Thyroid gland (tissue), 4 donors: Measurements from ENCODE around the gene TCP11L1. TPM values are rescaled to one million over a fixed set of nuclear protein-coding genes. Genes with fewer than 3 reads are reported as not detected.
"Not testable (repeated sequence)": the region's sequence is repeated elsewhere in the genome, so short reads cannot be mapped to it uniquely, and the experiment has no call there.

Experiments used
- DNase-seq, 2 donors: peaks; one replicate each; pipeline ENCODE4 v3.0.0-alpha.2; 2019
- H3K27ac ChIP-seq, 3 donors: fragments of 200-600 bp; sonication (generic); 1 replicate in 2 of 3; 2 replicates in 1 of 3; pipeline ENCODE4 v1.5.1; 2016 to 2019; ENCODE audit warnings: mild to moderate bottlenecking in 1 of 3, moderate library complexity in 1 of 3
- H3K27me3 ChIP-seq: fragments of 200-600 bp; sonication (generic); one replicate; pipeline ENCODE4 v1.5.1; 2019
- H3K36me3 ChIP-seq, 2 donors: fragments of 200-600 bp; sonication (generic); one replicate each; pipeline ENCODE4 v1.5.1; 2016 to 2019
- H3K4me1 ChIP-seq, 2 donors: fragments of 200-600 bp; sonication (generic); one replicate each; pipeline ENCODE4 v1.5.1; 2017 to 2019
- H3K4me3 ChIP-seq, 3 donors: fragments of 200-600 bp; sonication (generic); replicated peaks in 1 of 3; 1 replicate in 2 of 3; 2 replicates in 1 of 3; pipeline ENCODE4 v1.5.1; 2016; ENCODE audit warnings: mild to moderate bottlenecking in 1 of 3
- H3K9me3 ChIP-seq: fragments of 200-600 bp; sonication (generic); one replicate; pipeline ENCODE4 v1.5.1; 2017
- POLR2A ChIP-seq, 2 donors: fragments of 450-650 bp; IDR thresholded peaks; one replicate each; pipeline ENCODE4 v1.6.1; 2017; ENCODE audit warnings: antibody characterized with exemption in 2 of 2, mild to moderate bottlenecking in 2 of 2, moderate library complexity in 1 of 2
- WGBS, 2 donors: methylation state at CpG; one replicate each; pipeline ENCODE4 v1.1.5; 2017; 5-methylcytosine and 5-hydroxymethylcytosine counted together
- intact Hi-C: fragments of 100-400 bp; cut with DNase I; formaldehyde crosslinking; loops from one replicate; pipeline ENCODE4 v1.15.1; 2023
- total RNA-seq, 4 donors: library from RNA; depleted of rRNA; stranded (reverse); fragments of >200 nt; gene quantifications; one replicate each; pipeline ENCODE4 v1.2.3, GENCODE V29; 2016
- TF ChIP-seq, protein P1 (sequence below), 6 experiments: fragments of 200-600 bp in 3 of 6; fragments of 450-650 bp in 3 of 6; sonication (generic) in 3 of 6; IDR thresholded peaks; one replicate each; pipeline ENCODE4 v1.5.1; 2016 to 2019; ENCODE audit warnings: antibody characterized with exemption in 6 of 6, mild to moderate bottlenecking in 2 of 6, inconsistent platforms in 1 of 6, moderate library complexity in 1 of 6

The TCP11L1 gene
- total RNA-seq, 4 donors from 2014 or later, result 11.9 to 19.5 (median 17.2) TPM

DNA sequence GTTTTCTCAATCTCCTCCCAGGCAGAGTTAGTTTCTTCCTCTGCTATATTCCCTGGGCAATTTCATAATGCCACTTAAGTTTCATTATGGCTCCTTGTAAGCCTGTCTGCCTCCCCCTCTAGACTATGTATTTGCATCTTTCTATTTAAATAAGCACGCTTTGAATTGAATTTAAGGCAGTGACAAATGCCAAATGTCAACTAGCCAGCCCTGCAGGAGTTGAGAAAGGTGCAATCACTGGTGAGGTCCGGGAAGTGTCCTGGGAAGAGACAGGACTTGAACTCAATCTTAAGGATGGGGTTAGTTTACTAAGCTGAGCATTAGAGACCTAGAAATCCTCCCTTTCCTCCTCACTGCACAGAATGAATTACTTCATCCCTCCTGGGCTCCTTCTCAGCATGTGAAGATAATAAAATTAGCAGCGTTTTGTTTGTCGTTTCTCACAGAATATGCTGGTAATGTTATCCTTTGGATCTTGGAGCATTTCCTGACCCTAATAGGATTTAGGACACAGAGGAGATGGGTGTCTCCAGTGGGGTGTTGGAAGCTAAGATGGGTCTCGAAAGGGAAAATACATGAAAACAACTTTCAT is 1.6 kb downstream of the TCP11L1 start:
- Histone ChIP-seq H3K27ac (no peak overlapping the region), H3K4me3 (no peak overlapping the region), H3K27me3 (no peaks in the 10 kb centered on the region), H3K9me3 (no peaks in the 10 kb centered on the region), H3K36me3 (peaks cover 0 to 4% of the 10 kb centered on the region in 2 donors), H3K4me1 (peaks cover 0 to 7% of the 10 kb centered on the region in 2 donors)
- DNase-seq, result no peak
- 81 to 85% methylated on average over 5 of the region's 5 CpGs for WGBS, 2 donors
- intact Hi-C loops, result no loop called here
- TF ChIP-seq POLR2A (IDR thresholded peaks at IDR 0.05), result no peak
- TF ChIP-seq, protein P1, sequence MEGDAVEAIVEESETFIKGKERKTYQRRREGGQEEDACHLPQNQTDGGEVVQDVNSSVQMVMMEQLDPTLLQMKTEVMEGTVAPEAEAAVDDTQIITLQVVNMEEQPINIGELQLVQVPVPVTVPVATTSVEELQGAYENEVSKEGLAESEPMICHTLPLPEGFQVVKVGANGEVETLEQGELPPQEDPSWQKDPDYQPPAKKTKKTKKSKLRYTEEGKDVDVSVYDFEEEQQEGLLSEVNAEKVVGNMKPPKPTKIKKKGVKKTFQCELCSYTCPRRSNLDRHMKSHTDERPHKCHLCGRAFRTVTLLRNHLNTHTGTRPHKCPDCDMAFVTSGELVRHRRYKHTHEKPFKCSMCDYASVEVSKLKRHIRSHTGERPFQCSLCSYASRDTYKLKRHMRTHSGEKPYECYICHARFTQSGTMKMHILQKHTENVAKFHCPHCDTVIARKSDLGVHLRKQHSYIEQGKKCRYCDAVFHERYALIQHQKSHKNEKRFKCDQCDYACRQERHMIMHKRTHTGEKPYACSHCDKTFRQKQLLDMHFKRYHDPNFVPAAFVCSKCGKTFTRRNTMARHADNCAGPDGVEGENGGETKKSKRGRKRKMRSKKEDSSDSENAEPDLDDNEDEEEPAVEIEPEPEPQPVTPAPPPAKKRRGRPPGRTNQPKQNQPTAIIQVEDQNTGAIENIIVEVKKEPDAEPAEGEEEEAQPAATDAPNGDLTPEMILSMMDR (IDR thresholded peaks at IDR 0.05), result no peak

DNA sequence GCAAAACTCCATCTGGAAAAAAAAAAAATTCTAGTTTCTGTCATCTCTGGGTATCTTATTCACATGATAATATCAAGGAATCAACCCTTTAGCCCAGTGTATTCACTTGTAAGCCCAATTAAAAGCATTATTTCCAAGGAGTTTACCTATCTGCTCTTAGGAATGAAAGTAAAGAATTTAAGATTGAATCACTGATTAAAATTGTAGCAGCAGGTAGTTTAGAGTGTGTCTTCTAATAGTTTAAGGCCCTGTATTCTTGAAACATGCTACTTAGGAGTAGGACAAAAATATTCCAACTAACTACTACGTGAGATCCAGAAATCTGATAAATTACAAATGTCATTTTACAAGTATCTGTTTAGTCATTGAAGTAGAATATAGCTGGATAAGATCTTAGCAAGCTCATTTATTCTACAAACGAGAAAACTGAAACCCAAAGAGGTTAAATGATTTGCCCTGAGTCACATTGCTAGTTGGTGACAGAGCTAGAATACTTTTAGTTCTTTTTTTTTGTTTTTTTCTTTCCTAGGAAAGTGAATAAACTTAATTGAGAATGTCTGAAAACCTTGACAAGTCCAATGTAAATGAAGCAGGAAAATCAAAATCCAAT is 4.0 kb downstream of the TCP11L1 start:
- Histone ChIP-seq H3K27me3 (no peaks in the 10 kb centered on the region), H3K9me3 (no peaks in the 10 kb centered on the region), H3K27ac (no peak overlapping the region), H3K4me3 (no peak overlapping the region), H3K4me1 (peaks cover 0 to 7% of the 10 kb centered on the region in 2 donors), H3K36me3 (peaks cover 0 to 4% of the 10 kb centered on the region in 2 donors)
- intact Hi-C loops, result no loop called here
- DNase-seq, result no peak
- TF ChIP-seq POLR2A (IDR thresholded peaks at IDR 0.05), result no peak
- TF ChIP-seq, protein P1 (IDR thresholded peaks at IDR 0.05), result no peak
- 86 to 93% methylated on average over 2 of the region's 2 CpGs for WGBS, 2 donors

DNA sequence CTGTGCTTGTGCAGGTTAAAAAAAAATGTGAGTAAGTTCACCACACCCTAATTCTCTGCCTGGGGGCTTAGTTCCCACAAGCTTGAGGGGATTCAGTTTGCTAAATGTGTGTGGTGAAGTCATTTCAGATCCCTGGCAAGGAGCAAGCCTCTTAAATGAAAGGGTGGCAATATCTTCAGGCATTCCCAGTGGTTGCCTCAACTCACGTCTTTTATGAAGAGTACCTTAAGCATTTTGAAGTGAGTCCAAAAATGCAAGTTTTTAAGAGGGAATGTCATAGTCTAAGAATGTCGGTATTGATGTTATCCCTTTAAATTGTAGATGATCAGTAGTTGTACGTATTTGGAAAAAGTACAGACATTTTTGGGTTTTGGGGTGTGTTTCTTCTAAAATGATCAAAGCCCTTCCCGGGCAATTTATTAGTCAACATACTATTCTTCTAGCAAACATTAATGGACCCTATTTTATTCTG is 4.9 kb downstream of the TCP11L1 start:
- 94 to 98% methylated on average over 4 of the region's 4 CpGs for WGBS, 2 donors
- peaks cover 0 to 7% of the 10 kb centered on the region in 2 donors for H3K4me1 ChIP-seq
- TF ChIP-seq, protein P1 (IDR thresholded peaks at IDR 0.05), result no peak
- no peak for TF ChIP-seq POLR2A (IDR thresholded peaks at IDR 0.05)
- peaks cover 0 to 4% of the 10 kb centered on the region in 2 donors for H3K36me3 ChIP-seq
- no peak overlapping the region for H3K4me3 ChIP-seq
- H3K27me3 ChIP-seq, result no peaks in the 10 kb centered on the region
- H3K9me3 ChIP-seq, result no peaks in the 10 kb centered on the region
- intact Hi-C loops, result no loop called here
- no peak for DNase-seq
- no peak overlapping the region for H3K27ac ChIP-seq

DNA sequence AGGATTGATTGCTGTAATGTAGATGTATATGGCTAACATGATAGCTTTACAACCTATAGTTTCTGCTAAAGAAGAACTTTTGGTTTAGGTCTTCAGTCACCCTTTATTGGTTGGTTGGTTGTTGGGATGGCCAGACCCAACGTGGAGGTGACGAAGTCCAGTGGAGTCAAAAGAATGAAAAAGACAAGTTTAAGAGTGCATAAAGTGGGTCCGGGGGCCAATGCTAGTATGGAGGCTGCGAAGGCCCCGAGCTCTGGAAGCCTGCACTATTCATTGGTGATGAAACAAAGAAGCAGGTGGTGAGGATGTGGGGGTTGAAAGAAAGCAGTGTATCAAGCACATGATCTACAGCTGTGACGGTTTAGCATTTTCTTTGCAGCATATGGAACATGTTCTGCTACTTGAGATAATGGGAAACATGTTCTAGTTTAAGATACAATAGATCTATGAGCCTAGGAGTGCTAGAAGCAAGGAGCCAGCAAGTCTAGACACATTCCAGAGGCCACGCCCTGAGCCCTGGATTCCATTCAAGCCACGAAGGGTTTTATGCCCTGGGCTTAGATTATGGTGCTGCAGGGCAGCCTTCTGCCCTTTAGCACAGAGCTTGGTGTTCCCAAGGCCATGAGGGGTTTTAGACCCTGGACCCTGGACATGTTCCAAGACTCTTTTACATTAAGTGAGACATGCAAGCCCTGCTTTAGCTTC is 6.3 kb downstream of the TCP11L1 start:
- H3K4me1 ChIP-seq, result no peaks in the 10 kb centered on the region
- H3K36me3 ChIP-seq, result peaks cover 0 to 4% of the 10 kb centered on the region in 2 donors
- intact Hi-C loops, result no loop called here
- 89 to 92% methylated on average over 8 of the region's 8 CpGs for WGBS, 2 donors
- no peak overlapping the region for H3K27ac ChIP-seq
- no peak for TF ChIP-seq POLR2A (IDR thresholded peaks at IDR 0.05)
- TF ChIP-seq, protein P1 (IDR thresholded peaks at IDR 0.05), result no peak
- no peaks in the 10 kb centered on the region for H3K9me3 ChIP-seq
- DNase-seq, result peak in 1 of 2 donors; percentile 13
- no peak overlapping the region for H3K4me3 ChIP-seq
- no peaks in the 10 kb centered on the region for H3K27me3 ChIP-seq

DNA sequence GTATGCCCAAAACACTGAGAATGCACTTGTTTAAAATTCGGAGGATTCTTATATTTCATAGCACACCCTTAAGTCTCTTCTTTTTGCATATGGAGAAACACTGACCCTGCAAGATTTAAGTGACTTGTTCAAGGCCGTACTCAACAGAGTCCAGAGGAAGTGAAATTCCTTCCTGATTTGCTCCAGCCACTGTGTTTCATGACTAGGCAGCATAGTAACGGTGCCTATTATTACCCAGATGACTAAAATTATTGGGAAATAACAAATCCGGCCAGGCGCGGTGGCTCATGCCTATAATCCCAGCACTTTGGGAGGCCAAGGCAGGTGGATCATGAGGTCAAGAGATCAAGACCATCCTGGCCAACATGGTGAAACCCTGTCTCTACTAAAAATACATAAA is 9.3 kb downstream of the TCP11L1 start:
- intact Hi-C loops, H3K4me1 ChIP-seq, H3K27me3 ChIP-seq, H3K9me3 ChIP-seq, DNase-seq, H3K4me3 ChIP-seq, H3K36me3 ChIP-seq, H3K27ac ChIP-seq: not testable (repeated sequence)
- 81% methylated on average over 6 of the region's 6 CpGs for WGBS, 2 donors

DNA sequence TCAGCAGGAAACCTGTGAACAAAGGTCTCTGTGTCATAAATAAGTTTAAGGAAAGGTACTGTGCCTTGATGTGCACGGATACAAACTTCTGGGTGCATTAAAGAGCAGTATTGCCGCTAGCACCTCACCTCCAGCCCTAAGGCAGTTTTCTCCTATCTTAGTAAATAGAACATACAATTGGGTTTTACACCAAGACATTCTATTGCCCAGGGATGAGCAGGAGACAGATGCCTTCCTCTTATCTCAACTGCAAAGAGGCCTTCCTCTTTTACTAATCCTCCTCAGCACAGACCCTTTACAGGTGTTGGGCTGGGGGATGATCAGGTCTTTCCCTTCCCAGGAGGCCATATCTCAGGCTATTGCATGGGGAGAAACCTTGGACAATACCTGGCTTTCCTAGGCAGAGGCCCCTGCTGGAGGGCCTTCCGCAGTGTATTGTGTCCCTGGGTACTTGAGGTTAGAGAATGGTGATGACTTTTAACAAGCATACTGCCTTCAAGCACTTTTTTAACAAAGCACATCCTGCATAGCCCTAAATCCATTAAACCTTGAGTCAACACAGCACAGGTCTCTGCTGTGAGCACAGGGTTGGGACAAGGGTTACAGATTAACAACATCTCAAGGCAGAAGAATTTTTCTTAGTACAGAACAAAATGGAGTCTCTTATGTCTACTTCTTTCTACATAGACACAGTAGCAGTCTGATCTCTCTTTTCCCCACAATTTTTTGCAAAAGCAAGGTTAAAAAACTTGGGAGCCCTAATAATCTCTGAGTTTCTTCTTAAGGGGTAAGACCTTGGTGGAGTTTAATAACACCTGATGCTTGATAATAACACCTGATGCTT is 10.4 kb downstream of the TCP11L1 start:
- DNase-seq, H3K27me3 ChIP-seq, H3K4me3 ChIP-seq, H3K27ac ChIP-seq, H3K9me3 ChIP-seq, H3K4me1 ChIP-seq, H3K36me3 ChIP-seq, intact Hi-C loops: not testable (repeated sequence)
- WGBS, 2 donors, result 92 to 96% methylated on average over 3 of the region's 3 CpGs
